AG09319 (cell line): ENCODE data around the gene SIGLECL1.

Source experiments
- DNase-seq: peaks from one replicate; pipeline ENCODE4 v3.0.0-alpha.2; 2010; ENCODE audit warnings: low read depth; ENCODE audit errors: extremely low read depth
- TF ChIP-seq, protein P1 (sequence below): IDR thresholded peaks from 2 replicates; pipeline ENCODE4 v1.5.1; 2011; ENCODE audit warnings: low read depth, mild to moderate bottlenecking, inconsistent platforms, low read length, moderate library complexity

The SIGLECL1 gene

DNA sequence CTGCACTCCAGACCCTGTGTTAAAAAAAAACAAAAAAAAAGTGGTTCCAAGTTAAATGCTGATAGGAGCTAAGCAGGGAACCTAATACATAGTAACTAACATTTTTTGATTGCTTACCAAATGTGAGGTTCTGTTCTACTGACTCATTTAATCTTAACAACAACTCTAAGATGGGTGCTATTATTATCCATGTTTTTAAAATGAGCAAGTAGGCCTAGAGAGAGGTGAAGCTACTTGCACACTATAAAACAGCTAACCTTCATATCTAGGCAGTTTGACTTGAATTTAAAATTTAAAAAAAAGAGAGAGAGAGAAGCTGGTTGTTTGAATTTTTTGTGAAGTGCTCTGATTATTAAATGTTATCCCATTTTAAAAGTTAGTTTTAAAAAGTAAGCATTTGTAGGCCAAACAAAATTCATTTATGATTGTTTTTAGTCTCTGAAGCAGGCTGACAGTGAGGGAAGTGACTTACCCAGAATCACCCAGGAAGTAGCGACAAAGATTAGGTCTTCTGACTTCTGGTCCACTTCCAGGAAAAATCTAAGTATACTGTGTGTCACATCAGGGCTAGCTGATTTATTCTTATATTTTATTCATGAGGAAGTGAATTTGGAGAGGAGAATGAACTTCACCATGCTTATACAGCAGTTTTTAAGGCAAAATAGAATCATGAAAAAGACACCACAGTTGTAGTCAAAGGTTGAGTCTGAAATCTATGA is 2.4 kb downstream of the SIGLECL1 start:
- DNase-seq, result no peak
- TF ChIP-seq, protein P1, sequence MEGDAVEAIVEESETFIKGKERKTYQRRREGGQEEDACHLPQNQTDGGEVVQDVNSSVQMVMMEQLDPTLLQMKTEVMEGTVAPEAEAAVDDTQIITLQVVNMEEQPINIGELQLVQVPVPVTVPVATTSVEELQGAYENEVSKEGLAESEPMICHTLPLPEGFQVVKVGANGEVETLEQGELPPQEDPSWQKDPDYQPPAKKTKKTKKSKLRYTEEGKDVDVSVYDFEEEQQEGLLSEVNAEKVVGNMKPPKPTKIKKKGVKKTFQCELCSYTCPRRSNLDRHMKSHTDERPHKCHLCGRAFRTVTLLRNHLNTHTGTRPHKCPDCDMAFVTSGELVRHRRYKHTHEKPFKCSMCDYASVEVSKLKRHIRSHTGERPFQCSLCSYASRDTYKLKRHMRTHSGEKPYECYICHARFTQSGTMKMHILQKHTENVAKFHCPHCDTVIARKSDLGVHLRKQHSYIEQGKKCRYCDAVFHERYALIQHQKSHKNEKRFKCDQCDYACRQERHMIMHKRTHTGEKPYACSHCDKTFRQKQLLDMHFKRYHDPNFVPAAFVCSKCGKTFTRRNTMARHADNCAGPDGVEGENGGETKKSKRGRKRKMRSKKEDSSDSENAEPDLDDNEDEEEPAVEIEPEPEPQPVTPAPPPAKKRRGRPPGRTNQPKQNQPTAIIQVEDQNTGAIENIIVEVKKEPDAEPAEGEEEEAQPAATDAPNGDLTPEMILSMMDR, result no peak

DNA sequence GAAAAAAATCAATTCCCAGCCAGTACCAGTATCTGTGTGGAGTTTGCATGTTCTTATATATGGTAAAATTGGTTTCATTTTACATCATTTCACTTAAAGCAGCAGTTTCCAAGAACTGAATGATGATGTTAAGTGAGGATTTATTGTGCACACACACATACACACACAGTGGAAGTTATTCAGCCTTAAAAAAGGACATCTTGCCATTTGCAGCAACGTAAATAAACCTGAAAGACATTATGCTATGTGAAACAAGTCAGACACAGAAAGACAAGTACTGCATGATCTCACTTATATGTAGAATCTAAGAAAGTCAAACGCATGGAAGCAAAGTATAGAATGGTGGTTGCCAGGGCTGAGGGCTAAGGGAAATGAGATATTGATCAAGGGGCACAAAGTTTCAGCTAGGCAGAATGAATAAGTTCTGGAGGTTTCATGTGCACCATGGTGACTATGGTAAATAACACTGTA is 5.3 kb downstream of the SIGLECL1 start:
- DNase-seq, result no peak
- TF ChIP-seq, protein P1, result no peak

DNA sequence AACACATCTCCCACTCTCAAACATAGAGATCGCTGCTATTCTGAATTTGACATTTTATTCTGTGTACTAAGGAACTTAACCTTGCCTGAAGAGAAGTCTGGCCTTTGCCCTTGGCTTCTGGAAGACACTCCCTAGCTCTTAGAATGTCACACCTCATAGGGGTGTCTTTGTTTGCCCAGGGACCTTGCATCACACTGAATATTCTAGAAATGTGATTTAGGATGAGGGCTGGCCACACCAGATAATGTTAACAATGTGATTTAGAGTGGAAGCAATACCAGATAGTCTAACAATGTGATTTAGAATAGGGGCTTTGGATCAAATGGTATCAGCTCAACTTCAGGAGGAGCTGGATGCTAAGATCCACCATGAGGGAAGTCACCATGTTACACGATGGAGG is 6.6 kb downstream of the SIGLECL1 start:
- TF ChIP-seq, protein P1, result no peak
- DNase-seq, result no peak

DNA sequence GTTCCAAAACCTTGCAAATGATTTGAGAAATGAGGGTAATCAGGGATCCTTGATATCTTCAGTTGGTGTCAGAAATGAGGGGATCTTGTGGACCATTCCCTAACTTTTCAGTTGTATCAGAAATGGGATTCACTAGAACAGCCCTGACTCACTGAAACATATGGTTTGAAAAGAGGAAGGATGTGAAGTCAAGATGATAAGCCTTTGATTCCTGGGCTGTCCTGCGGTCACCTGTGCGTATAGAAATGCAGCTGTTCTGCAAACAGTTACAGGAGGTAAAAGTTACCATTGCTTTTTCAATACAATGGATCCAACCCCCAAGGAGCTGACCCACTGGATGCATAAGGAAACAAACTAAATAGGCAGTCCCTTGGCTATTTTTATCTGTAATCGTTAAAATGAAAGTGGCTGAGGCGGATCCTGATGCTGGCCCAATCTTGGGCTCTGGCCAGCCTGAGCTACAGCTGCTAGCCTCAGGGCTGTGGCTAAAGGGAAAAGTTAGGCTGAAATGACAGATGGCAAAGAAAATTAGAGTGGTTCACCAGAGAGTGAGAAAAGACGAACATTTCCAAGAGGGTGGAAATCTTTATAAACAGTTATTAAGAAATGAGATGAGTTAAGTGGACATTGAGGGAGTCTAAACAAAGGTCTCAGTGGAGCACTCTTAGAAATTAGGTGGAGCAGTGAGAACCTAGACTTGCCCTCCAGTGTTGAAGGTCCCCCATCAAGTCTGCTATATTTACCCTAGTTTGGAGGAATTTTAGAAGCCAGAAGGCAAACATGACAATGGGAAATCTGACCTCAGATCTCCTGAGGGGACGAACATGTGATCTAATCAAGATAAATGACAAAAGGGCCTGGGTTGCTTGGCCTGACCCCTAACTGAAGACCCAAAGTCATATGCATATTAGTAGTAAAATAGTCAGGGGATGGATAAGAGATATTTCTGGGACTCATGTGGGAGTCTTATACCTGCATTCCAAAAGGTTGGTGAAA is 7.6 kb downstream of the SIGLECL1 start:
- TF ChIP-seq, protein P1, result no peak
- DNase-seq, result no peak

DNA sequence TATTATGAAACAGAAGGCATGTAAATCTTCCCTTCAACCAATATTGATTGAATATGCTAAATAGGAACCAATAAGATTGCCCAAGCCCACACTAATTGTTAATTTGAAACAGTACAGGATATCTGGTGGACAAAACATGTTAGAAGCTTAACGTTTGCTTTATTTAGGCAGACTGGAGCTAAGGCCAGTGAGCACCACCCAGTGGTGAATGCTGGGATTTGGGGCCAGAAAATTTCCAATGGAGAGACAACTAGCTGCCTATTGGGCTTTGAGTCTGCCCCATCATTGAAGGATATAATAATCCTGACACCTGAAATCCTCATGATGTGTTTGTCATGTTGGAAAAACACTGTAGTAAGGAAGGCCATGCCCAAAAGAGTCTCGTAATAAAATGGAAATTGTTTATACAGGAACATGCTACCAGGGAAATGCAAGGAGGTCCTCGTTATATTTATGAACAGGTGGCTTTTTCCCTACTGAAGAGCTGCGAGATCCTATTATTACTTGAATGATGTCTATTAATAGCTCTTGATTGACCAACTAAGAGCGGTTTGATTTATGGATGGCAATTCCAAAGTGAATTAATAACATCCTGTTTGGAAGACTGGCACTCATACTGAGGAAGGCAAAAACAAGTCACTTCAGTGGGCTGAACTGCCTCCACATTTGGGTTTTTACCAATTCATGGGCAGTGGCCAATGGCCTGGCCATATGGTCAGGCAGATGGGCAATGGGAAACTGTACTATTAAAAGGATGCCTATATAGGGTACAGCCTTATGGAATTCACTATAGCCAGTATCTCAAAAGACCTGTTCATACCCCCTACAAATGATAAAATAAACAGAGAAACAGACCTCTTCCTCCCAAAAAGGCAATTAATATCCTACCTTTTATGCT is 8.7 kb downstream of the SIGLECL1 start:
- TF ChIP-seq, protein P1, result peak; percentile 37
- DNase-seq, result no peak

DNA sequence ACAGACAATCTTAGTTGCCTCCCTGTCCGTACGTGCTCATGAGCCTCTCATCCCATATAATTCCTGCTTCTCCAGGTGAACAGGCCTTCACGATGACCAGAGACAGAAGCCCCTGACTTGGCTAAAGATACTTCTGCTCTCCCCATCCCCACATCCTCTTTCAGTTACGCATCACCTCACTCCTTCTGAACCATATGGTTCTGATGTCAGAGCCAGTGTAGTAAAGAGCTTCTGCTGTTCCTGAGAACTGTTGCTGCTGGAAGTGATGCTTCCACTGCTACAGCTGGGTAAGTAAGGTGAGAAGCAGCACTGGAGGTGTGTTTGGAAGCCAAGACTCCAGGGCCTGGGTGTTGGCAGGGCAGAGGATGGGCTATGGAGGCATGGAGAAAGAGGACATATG is 12.9 kb downstream of the SIGLECL1 start:
- TF ChIP-seq, protein P1, result no peak
- no peak for DNase-seq
